ENCODE measurements around the gene PRSS35.
"Not testable (repeated sequence)": the region's sequence is repeated elsewhere in the genome, so short reads cannot be mapped to it uniquely, and the experiment has no call there.

Gene PRSS35, protein sequence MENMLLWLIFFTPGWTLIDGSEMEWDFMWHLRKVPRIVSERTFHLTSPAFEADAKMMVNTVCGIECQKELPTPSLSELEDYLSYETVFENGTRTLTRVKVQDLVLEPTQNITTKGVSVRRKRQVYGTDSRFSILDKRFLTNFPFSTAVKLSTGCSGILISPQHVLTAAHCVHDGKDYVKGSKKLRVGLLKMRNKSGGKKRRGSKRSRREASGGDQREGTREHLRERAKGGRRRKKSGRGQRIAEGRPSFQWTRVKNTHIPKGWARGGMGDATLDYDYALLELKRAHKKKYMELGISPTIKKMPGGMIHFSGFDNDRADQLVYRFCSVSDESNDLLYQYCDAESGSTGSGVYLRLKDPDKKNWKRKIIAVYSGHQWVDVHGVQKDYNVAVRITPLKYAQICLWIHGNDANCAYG

GRCh38 chr6:83511901-83512681 is at the start of gene PRSS35:
Gene PRSS35, plus strand, starts transcription at chr6:83512534. Its CDS starts 10,908 bp downstream, at chr6:83523442.
- in situ Hi-C loops (cut with HindIII; ENCODE audit: low sequenced_read_pairs), result loop anchor here (5.0 to 25.0 kb wide), 3 partner anchors 90 to 425 kb away; no protein-coding TSS in a partner anchor

- in situ Hi-C loops (cut with HindIII; ENCODE audit: low sequenced_read_pairs), result no loop called here
These were observed 48.4 kb upstream of the PRSS35 start for GRCh38 chr6:83463886-83464285.

DNA sequence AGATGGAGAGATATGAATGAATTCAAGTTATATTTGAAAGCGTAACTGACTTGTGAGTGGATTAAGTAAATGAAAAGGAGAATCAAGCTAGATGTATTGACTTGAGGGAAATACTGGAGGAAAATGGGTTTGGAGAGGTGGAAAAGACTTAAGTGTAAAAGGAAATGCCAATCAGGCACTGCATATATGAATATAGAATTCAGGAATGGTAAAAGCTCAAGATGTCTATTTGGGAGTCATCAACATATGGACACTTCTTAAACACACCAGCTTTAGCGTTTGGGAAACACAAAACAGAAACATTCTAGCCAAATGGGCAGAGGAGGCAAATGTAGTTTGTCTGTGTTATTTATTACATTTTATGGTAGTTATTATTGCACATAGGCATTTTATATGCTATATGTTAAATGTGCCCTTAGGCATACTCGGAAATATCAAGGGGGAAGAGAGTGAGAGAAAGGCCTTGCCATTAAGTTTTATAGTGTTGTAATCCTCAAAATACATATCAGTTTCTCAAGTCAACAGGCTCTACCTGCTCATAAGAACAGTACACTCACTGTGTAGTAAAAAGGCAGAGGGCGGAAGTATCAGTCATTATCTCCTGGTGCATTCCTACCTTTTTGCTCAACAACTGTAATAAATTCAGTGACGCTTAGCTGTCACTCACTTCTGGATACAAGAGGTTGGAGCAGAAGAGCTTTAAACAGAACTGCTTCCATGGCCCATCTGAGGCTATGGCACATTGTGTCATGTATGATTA is 47.8 kb upstream of the PRSS35 start:
- in situ Hi-C loops (cut with HindIII; ENCODE audit: low sequenced_read_pairs), result no loop called here

GRCh38 chr6:83466328-83466727 is 46.0 kb upstream of the PRSS35 start:
- in situ Hi-C loops (cut with HindIII; ENCODE audit: low sequenced_read_pairs), result no loop called here

- in situ Hi-C loops (cut with HindIII; ENCODE audit: low sequenced_read_pairs), result no loop called here
These were observed 44.7 kb upstream of the PRSS35 start for GRCh38 chr6:83467620-83468036.

GRCh38 chr6:83470001-83470400 is 42.3 kb upstream of the PRSS35 start:
- in situ Hi-C loops (cut with HindIII; ENCODE audit: low sequenced_read_pairs), result no loop called here

- in situ Hi-C loops (cut with HindIII; ENCODE audit: low sequenced_read_pairs), result no loop called here
These were observed 41.7 kb upstream of the PRSS35 start for GRCh38 chr6:83470587-83470986.

- in situ Hi-C loops (cut with HindIII; ENCODE audit: low sequenced_read_pairs), result no loop called here
These were observed 39.6 kb upstream of the PRSS35 start for GRCh38 chr6:83472767-83473166.

DNA sequence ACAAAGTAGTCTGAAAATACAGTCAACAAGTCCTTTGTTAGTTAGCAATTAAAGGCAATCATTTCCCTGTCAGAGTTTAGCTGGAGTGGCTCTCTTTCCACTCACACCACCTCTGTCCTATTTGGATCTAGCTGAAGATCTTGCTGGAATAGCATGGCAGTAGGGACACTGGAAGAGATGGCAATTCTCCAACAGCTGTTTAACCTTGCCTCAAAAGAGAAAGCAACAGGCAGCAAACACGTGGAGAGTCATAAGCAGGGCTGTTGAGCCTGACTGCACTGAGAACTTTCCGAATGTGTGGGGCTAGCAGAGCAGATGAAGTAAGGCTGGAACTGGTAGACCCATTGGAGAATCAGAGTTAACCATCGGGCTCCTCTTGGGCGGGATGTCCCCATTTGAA is 38.0 kb upstream of the PRSS35 start:
- in situ Hi-C loops (cut with HindIII; ENCODE audit: low sequenced_read_pairs), result no loop called here

- in situ Hi-C loops (cut with HindIII; ENCODE audit: low sequenced_read_pairs), result no loop called here
These were observed 35.4 kb upstream of the PRSS35 start for GRCh38 chr6:83476971-83477370.

DNA sequence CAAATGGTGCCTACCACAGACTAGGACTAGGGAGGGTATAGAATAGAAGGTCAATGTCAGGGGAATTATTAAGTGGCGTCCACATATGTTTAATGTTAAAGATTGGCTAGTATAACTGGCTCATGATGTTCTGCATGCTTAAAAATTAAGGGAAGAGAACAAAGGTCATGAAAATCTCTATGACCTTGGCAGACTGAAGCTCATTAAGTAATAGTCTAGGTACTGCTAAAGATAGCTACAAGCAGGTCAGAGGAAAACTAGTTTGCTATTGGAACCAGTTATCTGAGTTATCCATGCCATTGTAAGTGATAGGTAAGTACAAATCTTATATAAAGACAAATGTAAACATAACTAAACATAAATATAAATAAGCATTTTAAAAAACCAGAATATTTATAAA is 32.9 kb upstream of the PRSS35 start:
- in situ Hi-C loops (cut with HindIII; ENCODE audit: low sequenced_read_pairs), result no loop called here

DNA sequence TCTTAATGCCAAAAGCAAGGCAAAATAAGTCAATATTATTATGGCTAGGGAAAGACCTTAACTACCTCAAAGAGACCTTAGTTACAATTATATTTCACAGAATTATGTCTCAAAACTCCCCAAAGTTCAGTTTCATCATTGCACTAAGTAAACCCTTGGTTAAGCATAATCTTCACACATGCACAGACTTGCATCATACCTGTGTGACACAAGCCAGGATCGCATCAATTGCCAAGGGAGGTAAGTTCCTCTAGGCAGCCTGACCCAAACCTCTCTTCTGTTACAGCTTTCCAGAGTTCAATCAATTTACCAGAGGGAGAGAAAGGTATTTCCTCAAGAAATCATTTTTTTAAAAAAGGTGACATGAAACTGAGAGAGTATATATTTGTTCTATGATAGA is 31.9 kb upstream of the PRSS35 start:
- in situ Hi-C loops (cut with HindIII; ENCODE audit: low sequenced_read_pairs), result no loop called here

DNA sequence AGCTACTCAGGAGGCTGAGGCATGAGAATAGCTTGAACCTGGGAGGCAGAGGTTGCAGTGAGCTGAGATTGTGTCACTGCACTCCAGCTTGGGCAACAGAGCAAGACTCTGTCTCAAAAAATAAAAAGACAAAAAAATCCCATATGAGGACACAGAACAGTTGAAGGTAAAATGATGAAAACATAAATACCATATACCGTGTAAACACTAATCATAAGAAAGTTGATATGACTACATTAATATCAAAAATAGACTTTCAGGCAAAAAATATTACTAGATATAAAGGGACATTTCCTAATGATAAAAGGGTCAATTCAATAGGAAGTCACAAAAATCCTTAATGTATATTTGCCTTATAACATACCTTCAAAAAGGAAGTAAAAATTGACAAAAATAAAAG is 30.4 kb upstream of the PRSS35 start:
- in situ Hi-C loops (cut with HindIII; ENCODE audit: low sequenced_read_pairs), result not testable (repeated sequence)

DNA sequence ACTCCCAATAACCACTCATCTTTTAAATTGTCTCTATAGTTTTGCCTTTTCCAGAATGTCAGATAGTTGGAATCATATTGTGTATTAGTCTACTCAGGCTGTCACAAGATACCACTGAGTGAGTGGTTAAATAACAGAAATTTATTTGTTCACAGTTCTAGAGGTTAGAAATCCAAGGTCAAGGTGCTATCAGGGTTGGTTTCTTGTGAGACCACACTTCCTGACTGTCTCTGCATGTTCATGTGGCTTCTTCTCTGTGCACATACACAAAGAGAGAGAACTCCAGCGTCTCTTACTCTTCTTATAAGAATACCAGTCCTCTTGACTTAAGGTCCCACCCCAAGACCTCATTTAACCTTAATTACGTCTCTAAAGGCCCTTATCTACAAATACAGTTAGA is 23.9 kb upstream of the PRSS35 start:
- in situ Hi-C loops (cut with HindIII; ENCODE audit: low sequenced_read_pairs), result no loop called here

- in situ Hi-C loops (cut with HindIII; ENCODE audit: low sequenced_read_pairs), result no loop called here
These were observed 23.5 kb upstream of the PRSS35 start for GRCh38 chr6:83488861-83489260.

DNA sequence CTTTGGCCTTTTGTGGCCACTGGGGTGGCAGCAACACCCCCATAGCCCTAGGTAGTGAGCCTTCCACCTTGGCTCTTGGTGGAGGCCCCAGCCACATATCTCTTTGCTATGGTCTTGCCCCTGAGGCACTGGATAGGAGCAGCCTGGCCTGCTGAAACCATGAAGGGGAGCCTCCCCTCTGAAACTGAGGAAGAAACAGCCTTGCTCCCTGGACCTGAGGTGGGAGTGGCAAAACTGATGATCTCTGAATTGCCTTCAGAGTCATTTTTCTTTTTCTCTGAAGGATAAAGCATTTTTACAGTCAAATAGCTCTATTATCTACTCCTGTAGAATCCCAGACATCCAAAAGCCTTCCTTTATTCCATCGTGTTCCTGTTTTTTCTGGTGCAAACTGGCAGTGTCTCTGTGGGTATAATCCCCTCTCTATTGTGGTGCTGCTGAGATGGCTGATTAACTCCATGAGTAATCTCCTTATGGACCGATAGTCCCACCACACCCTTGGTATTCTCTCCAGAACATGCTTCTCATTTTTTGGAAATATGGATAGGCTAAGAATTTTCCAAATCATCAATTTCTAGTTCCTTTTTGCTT is 22.0 kb upstream of the PRSS35 start:
- in situ Hi-C loops (cut with HindIII; ENCODE audit: low sequenced_read_pairs), result no loop called here

DNA sequence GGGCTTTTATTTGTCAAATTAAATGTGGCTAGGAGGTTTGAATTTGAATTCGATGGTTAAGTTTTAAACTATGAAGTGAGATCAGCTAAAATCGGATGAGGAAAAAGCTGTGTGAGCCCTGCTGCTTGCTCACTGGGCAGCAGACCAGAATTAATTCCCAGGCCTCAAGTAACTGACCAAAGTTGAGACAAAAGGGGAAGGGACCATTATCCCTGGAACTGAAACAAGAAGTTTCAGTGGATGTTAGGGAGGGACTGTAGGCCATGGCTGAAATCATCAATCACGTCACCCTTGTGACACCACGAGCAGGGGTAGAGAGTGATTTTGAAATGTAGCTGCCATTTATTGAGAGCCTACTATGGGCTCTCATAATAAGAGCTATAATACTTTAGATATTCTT is 7.0 kb upstream of the PRSS35 start:
- in situ Hi-C loops (cut with HindIII; ENCODE audit: low sequenced_read_pairs), result loop anchor here (25.0 kb wide), 1 partner anchor 418 kb away; no protein-coding TSS in a partner anchor

- in situ Hi-C loops (cut with HindIII; ENCODE audit: low sequenced_read_pairs), result loop anchor here (25.0 kb wide), 1 partner anchor 422 kb away; no protein-coding TSS in a partner anchor
These were observed 2.9 kb upstream of the PRSS35 start for GRCh38 chr6:83509441-83509840.

DNA sequence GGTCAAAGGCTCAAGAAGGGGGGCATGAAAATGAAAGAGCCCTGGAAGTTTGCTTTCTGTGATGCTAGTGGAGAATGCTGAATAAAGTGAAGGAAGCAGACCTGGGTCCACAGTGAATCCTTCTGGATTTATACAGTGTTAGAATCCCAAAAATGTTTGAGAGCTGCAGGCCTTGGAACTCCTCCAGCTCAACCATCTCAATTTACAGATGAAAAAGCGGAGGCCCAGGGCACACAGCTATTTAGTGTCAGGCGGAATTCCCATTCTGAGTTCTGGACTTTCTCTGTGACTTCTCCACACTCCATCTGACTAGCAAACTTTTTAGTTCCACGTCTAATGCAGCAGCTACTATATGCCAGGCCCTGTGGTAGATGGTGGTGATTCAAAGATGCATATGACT is 1.5 kb upstream of the PRSS35 start:
- in situ Hi-C loops (cut with HindIII; ENCODE audit: low sequenced_read_pairs), result loop anchor here (5.0 to 25.0 kb wide), 3 partner anchors 88 to 423 kb away; no protein-coding TSS in a partner anchor

DNA sequence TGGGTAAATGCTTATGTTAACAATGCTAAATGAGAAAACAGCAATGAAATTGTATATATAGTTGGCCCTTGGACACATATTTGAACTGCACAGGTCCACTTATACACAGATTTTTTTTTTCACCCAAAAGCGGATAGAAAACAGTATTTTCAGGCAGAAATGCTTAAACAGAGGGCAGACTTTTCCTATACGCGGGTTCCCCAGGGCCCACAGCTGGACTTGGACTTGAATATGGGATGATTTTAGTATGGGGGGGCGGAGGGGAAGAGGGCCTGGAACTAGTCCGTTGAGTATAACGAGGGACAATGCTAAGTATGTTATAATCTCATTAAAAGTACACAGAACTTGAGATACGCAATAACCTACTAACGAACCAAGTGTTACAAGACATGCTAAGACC is 1.1 kb upstream of the PRSS35 start:
- in situ Hi-C loops (cut with HindIII; ENCODE audit: low sequenced_read_pairs), result loop anchor here (5.0 to 25.0 kb wide), 3 partner anchors 89 to 424 kb away; no protein-coding TSS in a partner anchor

All from endothelial cell of hepatic sinusoid (primary cell).